Osteocyte (in vitro differentiated cells): ENCODE data around the gene CXCL13. TPM values are rescaled to one million over a fixed set of nuclear protein-coding genes. Genes with fewer than 3 reads are reported as not detected.

Source experiments
- DNase-seq: peaks from one replicate; pipeline ENCODE4 v3.0.0; 2021; ENCODE audit warnings: mixed read lengths; ENCODE audit not compliant: unreplicated experiment; ENCODE audit errors: extremely low spot score
- H3K27ac Mint-ChIP-seq: one replicate; pipeline ENCODE4 v1.8.0; 2021; ENCODE audit warnings: mild to moderate bottlenecking, mixed read lengths; ENCODE audit not compliant: unreplicated experiment
- H3K27me3 Mint-ChIP-seq: one replicate; pipeline ENCODE4 v1.8.0; 2021; ENCODE audit warnings: mixed read lengths; ENCODE audit not compliant: unreplicated experiment
- H3K36me3 Mint-ChIP-seq: one replicate; pipeline ENCODE4 v1.8.0; 2021; ENCODE audit warnings: mixed read lengths; ENCODE audit not compliant: unreplicated experiment
- H3K4me1 Mint-ChIP-seq: one replicate; pipeline ENCODE4 v1.8.0; 2021; ENCODE audit warnings: mixed read lengths; ENCODE audit not compliant: unreplicated experiment
- H3K4me3 Mint-ChIP-seq: one replicate; pipeline ENCODE4 v1.8.0; 2021; ENCODE audit warnings: mild to moderate bottlenecking, moderate library complexity, mixed read lengths; ENCODE audit not compliant: unreplicated experiment
- H3K9me3 Mint-ChIP-seq: one replicate; pipeline ENCODE4 v1.8.0; 2021; ENCODE audit warnings: mixed read lengths; ENCODE audit not compliant: unreplicated experiment
- CTCF ChIP-seq: fragments of 200-600 bp; sonication (generic); IDR thresholded peaks from 2 replicates; pipeline ENCODE4 v1.5.0; 2021; ENCODE audit warnings: antibody characterized with exemption, mild to moderate bottlenecking, moderate library complexity
- total RNA-seq: library from RNA; stranded (reverse); gene quantifications from 2 replicates; pipeline ENCODE4 v1.2.1, GENCODE V29; 2021

CXCL13 gene
- total RNA-seq, 1 donor from 2014 or later = not detected

GRCh38 chr4:77581724-77582123 is 23.9 kb upstream of the CXCL13 start:
- TF ChIP-seq CTCF = no peak
- Mint-ChIP-seq H3K4me1 (peaks cover 28% of the 10 kb centered on the region), H3K9me3 (no peaks in the 10 kb centered on the region), H3K36me3 (no peaks in the 10 kb centered on the region), H3K27ac (no peak overlapping the region), H3K4me3 (no peak overlapping the region), H3K27me3 (peaks cover 10% of the 10 kb centered on the region)
- no peak for DNase-seq

- TF ChIP-seq CTCF = no peak
- no peaks in the 10 kb centered on the region for H3K9me3 Mint-ChIP-seq
Measured at GRCh38 chr4:77582156-77582555, 23.5 kb upstream of the CXCL13 start.

GRCh38 chr4:77582711-77583110 is 22.9 kb upstream of the CXCL13 start:
- H3K4me1 Mint-ChIP-seq = peaks cover 28% of the 10 kb centered on the region
- TF ChIP-seq CTCF = no peak
- no peaks in the 10 kb centered on the region for H3K9me3 Mint-ChIP-seq

More at GRCh38 chr4:77582156-77582555, 23.5 kb upstream of the CXCL13 start:
- DNase-seq = no peak
- Mint-ChIP-seq H3K27ac (no peak overlapping the region), H3K4me3 (no peak overlapping the region), H3K27me3 (peaks cover 10% of the 10 kb centered on the region), H3K4me1 (peaks cover 28% of the 10 kb centered on the region), H3K36me3 (no peaks in the 10 kb centered on the region)

GRCh38 chr4:77586951-77587383 is 18.7 kb upstream of the CXCL13 start:
- no peak for TF ChIP-seq CTCF
- Mint-ChIP-seq H3K27ac (no peak overlapping the region), H3K4me3 (no peak overlapping the region), H3K4me1 (peaks cover 8% of the 10 kb centered on the region), H3K9me3 (no peaks in the 10 kb centered on the region), H3K27me3 (peaks cover 27% of the 10 kb centered on the region), H3K36me3 (no peaks in the 10 kb centered on the region)
- no peak for DNase-seq

More at GRCh38 chr4:77582711-77583110, 22.9 kb upstream of the CXCL13 start:
- Mint-ChIP-seq H3K27ac (no peak overlapping the region), H3K4me3 (no peak overlapping the region), H3K27me3 (peaks cover 15% of the 10 kb centered on the region), H3K36me3 (no peaks in the 10 kb centered on the region)
- no peak for DNase-seq

- Mint-ChIP-seq H3K27me3 (peaks cover 35% of the 10 kb centered on the region), H3K4me3 (no peak overlapping the region), H3K9me3 (no peaks in the 10 kb centered on the region), H3K27ac (no peak overlapping the region), H3K4me1 (no peaks in the 10 kb centered on the region), H3K36me3 (no peaks in the 10 kb centered on the region)
- no peak for DNase-seq
- TF ChIP-seq CTCF = no peak
Measured at GRCh38 chr4:77590482-77590881, 15.1 kb upstream of the CXCL13 start.
